Globus pallidus (tissue), 1 donor: ENCODE results near the gene B3GNT5.
"Not testable (repeated sequence)": the region's sequence is repeated elsewhere in the genome, so short reads cannot be mapped to it uniquely, and the experiment has no call there.

Source experiments
- DNase-seq: peaks from one replicate; pipeline ENCODE4 v3.0.0-alpha.2; 2015; ENCODE audit warnings: low spot score

B3GNT5 gene

GRCh38 chr3:183252973-183253527, at the start of gene B3GNT5:
TSS of gene B3GNT5 (plus strand) at chr3:183253253. CDS start at chr3:183269799, 16,546 bp downstream.
- DNase-seq = no peak

GRCh38 chr3:183203670-183204069, 49.4 kb upstream of the B3GNT5 start:
- DNase-seq = no peak

GRCh38 chr3:183208260-183208659, 44.8 kb upstream of the B3GNT5 start:
- no peak for DNase-seq

- no peak for DNase-seq
These were observed 44.3 kb upstream of the B3GNT5 start for GRCh38 chr3:183208800-183209199.

GRCh38 chr3:183210341-183210740, 42.7 kb upstream of the B3GNT5 start:
- no peak for DNase-seq

GRCh38 chr3:183210862-183211341, 42.2 kb upstream of the B3GNT5 start:
- peak; percentile 48 for DNase-seq

- peak; percentile 17 for DNase-seq
These were observed 41.7 kb upstream of the B3GNT5 start for GRCh38 chr3:183211352-183211751.

- DNase-seq = no peak
These were observed 41.0 kb upstream of the B3GNT5 start for GRCh38 chr3:183212096-183212495.

- DNase-seq = peak; percentile 61
These were observed 40.5 kb upstream of the B3GNT5 start for GRCh38 chr3:183212565-183212964.

GRCh38 chr3:183213415-183214276, 39.4 kb upstream of the B3GNT5 start:
- DNase-seq = no peak

GRCh38 chr3:183214277-183214612, 38.8 kb upstream of the B3GNT5 start:
- DNase-seq = no peak

- no peak for DNase-seq
These were observed 37.4 kb upstream of the B3GNT5 start for GRCh38 chr3:183215591-183216202.

- DNase-seq = no peak
These were observed 35.3 kb upstream of the B3GNT5 start for GRCh38 chr3:183217548-183218332.

GRCh38 chr3:183218826-183219225, 34.2 kb upstream of the B3GNT5 start:
- peak; percentile 17 for DNase-seq

- DNase-seq = no peak
These were observed 32.2 kb upstream of the B3GNT5 start for GRCh38 chr3:183220828-183221227.

- no peak for DNase-seq
These were observed 30.3 kb upstream of the B3GNT5 start for GRCh38 chr3:183222631-183223235.

- no peak for DNase-seq
These were observed 28.7 kb upstream of the B3GNT5 start for GRCh38 chr3:183224180-183224970.

- DNase-seq = no peak
These were observed 26.6 kb upstream of the B3GNT5 start for GRCh38 chr3:183226333-183226890.

GRCh38 chr3:183227586-183227985, 25.5 kb upstream of the B3GNT5 start:
- DNase-seq = no peak

- DNase-seq = no peak
These were observed 23.9 kb upstream of the B3GNT5 start for GRCh38 chr3:183229178-183229577.

GRCh38 chr3:183230251-183230650, 22.8 kb upstream of the B3GNT5 start:
- DNase-seq = not testable (repeated sequence)
